EH (cell line): ENCODE measurements around the gene E2F1.

ENCODE experiments used
- DNase-seq: peaks from one replicate; pipeline ENCODE4 v3.0.0-alpha.2; 2015; ENCODE audit warnings: low read depth

E2F1 gene

DNA sequence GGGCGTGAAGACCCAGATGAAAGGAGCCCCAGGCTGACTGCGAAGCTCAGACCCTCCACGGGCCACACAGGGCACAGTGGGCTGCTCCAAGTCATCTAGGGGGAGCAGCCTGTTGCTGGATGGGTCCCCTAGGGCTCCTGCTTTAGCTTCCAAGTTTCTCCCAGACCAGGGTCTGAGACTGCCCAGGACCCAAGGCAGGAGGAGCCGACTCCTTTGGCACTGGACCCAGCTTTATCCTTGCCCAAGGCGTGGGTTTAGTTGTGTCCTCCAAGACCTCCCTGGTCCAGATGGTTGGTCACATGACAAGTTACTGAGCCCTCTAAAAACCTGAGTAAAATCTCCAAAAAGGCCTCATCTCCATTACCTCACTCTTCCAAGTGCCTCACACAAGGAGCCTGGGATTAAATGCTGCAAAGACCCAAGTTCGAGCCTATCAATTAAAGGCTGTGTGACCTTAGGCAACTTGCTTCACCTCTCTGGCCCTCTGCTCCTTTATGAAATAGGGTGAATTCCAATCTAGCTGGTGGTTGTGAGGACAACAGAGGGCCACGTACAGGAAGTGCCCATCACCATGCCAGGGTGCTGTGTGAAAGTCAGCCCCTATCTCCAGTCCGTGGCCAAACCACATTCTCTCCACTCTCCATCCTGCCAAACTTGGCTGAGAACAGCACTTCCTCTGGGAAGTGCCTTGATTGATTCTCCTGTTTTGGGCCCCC is 14.5 kb downstream of the E2F1 start:
- no peak for DNase-seq

DNA sequence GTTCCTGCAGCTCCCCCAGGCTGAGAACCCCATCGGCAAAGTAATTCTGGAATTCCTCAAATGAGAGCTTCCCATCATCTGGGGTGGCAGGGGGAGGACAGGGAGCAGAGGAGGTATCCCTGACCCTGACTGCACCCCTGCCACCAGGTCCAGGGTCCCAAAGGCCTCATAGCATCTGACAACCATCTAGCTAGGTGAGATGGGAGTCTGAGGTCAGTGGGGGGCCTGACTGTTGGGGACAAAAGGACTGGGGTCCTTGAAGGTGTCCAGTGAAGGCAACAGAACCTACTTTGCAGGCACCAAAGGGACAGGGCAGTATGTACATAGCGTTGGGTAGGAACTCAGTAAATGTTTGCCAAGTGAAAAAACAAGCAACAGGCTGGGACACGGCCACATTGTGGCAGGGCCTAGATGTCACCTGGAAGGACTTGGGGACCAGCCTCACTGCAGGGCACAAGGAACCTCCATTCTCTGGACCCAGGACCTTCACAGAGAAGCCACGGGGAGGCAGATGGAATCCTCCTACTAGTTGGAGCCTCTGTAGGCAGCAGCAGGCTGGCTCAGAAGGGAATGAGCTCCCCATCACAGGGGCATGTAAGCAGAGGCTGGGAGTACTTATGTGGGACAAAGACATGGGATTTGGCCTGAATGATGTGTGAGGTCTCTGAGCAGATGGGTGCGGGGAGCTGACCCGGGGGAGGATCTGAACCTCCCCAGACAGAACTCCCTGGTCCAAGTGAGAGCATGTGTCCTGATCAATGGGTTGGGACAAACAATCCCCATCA is 15.3 kb downstream of the E2F1 start:
- no peak for DNase-seq

DNA sequence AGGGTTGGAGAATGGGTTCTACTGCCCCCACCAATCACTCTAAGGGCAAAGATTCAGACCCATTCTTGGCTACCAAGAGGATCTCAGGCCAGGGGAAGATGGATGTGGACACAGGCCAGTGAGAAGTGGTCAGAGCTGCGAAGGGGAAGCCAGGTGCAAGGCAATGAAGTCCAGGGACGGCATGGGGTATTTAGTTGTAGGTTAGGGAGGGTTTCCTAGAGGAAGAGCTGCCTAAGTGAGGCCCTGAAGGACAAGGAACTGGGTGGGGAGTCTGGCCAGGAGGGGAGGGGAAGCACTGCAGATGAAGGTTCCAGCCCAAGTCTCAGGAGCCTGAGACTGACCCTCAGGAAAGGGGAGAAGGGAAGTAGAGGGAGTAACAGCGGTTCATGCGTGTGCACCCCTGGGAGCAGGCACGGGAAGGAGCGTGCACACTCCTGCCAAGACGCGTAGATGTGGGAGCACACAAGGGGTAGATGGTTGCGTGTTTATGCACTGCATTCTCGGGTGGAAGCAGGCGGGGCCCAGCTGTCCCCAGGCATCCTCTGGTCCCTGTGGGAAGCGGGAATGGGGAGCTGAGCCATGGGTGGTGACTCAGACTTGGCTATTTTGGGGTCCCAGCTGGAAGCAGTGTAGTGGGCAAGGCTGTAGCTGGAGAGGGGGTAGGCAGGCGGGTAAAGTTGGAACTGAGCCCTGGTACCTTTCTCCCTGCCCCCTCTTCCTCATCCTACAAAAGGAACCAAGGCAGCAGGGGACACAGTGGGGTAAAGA is 16.1 kb downstream of the E2F1 start:
- no peak for DNase-seq

DNA sequence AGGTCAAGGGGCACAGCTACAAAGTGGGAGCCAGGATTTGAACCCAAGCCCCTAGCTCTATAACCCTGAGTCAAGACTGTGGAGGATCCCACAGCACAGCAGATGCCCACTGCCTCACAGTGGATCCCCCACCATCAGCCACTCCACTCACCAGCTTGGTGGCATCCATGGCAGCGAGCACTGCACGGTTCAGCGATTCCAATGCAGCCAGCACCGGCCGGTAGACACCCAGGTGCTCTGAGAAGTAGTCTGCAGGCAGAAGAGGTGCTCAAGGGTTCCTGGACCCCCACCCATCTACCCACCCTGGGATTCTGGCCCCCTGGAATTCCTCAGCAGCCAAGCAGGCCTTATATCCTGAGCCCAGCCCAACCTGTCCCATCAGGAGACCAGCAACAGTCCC is 17.0 kb downstream of the E2F1 start:
- no peak for DNase-seq

DNA sequence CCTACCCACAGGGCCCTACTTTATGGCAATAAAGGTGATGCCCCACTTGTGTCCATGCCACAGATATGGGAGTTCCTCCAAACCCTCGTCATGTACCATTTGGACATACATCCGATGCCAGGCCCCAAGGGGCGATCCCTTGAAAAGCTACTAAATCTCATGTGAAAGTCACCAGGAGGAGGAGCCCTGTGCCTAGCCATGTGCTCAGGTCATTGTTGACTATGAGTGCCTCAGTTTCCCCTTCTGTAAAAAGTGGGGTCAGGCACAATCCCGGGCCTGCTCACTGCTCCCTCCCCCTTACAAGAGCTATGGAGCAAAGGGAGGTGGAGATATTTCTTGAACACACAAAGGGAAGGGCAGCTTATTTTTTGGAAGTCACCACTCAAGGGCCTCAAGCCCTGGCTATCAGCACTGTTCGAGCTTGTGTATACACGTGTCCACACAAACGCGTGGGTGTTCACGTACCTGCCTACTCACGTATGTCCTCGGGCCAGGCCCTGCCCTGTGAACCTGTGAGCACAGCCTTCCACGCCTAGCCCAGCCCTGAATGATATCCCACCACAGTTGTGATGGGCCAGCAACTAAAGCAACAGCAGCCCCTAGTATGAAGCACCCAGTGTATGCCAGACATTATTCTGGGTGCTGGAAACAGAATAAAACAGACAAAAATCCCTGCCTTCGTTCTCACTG is 17.6 kb downstream of the E2F1 start:
- no peak for DNase-seq

DNA sequence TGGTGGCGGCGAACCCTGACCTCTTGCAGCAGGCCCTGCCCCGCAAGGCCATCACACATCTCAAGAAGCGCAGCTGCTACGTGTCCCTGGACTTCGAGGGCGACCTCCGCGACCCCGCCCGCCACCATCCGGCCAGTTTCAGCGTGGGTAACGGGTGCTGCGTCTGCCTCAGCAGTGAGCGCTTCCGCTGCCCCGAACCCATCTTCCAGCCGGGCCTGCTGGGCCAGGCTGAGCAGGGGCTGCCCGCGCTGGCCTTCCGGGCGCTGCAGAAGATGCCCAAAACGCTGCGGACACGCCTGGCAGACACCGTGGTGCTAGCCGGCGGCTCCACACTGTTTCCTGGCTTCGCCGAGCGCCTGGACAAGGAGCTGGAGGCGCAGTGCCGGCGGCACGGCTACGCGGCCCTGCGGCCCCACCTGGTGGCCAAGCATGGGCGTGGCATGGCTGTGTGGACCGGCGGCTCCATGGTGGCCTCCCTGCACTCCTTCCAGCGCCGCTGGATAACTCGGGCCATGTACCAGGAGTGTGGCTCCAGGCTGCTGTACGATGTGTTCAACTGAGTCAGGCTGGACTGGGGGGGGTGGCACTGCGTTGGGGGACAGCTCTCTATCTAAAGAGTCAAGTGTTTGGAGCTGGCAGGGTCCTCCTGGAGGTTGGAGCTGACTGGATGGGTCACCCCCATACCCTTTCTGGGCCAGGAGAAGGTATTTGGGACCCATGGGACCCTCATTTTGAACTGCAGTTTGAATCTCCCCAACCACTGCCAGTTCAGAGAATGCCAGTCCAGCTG is 18.3 kb downstream of the E2F1 start:
- DNase-seq = peak; percentile 80

DNA sequence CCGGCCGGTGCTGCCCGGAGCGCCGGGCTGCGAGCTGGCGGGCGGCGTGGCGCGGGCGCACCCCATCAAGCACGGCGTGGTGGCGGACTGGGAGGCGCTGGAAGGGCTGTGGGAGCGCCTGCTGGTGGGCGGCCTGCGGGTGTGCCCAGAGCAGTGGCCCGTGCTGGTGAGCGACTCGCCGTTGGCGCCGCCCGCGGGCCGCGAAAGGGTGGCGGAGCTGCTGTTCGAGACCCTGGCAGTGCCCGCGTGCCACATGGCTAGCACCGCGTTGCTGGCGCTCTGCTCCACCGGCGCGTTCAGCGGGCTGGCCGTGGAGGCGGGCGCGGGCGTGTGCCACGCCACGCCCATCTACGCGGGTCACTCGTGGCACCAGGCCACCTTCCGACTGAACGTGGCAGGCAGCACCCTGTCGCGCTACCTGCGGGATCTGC is 18.9 kb downstream of the E2F1 start:
- peak; percentile 37 for DNase-seq

DNA sequence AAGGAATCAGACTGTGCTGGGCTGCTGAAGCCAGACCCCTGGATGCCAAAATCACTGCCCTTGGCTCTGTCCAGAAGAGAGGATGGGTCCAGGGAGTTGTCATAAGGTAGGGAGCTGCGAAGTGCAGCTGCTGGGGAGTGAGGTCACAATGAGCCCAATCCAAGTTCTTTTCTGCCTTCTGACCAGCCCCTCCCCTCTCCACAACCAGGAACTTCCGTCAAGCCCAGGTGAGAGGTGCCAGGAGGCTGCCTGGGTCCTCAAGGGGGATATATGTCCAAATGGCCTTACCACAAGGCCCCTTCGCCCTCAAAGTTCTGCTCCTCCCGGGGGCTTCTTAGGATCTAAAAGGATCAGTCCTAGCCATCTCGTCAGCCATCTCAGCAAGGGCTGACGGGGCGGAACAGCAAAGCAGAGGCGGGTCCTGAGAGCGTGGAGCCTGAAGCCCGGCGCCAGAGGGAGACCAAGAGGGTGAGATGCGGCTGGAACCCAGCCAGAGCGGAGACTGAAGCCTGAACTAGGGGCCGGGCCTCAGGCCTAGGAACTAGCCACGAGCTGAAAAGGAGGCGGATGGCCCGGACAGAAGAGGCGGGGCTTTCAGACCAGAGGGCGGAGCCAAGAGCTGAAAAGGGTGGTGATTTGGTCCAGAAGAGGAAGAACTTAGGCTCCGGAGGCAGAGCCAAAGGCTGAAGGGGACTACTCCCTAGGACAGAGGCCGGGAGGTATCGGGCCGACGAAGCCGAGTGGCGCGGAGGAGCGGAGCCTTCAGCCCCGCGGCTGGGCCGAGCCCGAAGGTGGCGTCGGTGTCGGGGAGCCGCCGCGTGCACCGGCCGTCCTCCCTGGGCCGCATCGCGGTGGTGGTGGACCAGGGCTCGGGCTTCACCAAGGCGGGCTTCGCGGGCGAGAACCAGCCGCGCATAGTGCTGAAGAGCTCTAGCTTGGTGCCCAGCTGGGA is 19.6 kb downstream of the E2F1 start, which contains the start of gene ACTL10:
Gene ACTL10, plus strand, starts transcription at position 651 of the 952 bp plus-strand sequence. CDS start 555 bp downstream, outside the sequence.
- peak; percentile 99 for DNase-seq

DNA sequence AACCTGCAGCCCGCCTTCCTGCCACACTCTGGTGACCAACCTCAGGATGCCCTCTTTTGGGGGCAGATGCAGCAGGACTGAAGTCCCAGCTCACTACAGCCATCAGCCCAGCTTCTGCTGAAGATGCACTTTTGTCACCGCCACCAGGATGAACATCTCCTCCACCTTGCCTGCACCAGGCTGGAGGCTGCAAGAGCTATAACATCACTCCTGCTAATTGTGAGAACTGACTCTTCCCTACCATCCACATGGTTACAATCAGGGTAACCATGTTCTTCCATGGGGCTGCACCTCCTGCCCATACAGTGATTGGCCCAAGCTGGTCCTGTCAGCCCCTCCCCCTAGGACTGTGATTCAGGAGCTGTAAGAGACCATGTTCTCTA is 21.4 kb downstream of the E2F1 start:
- DNase-seq = peak; percentile 27

DNA sequence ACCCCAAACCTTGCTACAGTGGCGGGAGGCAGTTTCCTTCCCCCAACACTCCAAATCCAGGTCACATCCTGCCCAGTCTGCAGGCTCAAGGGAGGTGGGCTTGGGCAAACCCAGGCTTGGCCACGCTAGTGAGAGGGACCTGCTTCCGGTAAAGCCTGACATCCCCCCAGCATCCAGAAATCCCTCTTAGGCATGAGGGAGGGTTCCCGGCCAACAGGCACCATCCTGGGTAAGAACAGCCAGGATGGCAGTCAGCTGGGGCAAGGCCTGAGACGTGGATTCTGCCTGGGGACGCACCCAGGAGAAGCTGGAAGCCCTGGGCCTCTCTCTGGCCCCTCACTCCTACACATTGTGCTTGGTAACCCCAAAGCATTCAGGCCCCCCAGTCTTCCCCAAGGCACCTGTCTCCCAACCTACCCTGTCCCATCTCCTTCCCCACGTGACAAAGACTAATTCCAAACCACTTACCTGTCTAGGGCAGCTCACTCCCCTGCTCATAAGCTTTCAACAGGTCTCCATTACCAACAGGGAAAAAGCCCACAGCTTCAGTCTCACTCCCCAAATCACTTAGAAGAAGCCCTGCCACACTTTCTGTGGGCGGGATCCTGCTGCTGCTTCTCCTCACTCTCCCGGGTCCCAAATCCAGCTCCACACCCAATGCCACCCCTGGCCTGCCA is 22.0 kb downstream of the E2F1 start:
- no peak for DNase-seq

DNA sequence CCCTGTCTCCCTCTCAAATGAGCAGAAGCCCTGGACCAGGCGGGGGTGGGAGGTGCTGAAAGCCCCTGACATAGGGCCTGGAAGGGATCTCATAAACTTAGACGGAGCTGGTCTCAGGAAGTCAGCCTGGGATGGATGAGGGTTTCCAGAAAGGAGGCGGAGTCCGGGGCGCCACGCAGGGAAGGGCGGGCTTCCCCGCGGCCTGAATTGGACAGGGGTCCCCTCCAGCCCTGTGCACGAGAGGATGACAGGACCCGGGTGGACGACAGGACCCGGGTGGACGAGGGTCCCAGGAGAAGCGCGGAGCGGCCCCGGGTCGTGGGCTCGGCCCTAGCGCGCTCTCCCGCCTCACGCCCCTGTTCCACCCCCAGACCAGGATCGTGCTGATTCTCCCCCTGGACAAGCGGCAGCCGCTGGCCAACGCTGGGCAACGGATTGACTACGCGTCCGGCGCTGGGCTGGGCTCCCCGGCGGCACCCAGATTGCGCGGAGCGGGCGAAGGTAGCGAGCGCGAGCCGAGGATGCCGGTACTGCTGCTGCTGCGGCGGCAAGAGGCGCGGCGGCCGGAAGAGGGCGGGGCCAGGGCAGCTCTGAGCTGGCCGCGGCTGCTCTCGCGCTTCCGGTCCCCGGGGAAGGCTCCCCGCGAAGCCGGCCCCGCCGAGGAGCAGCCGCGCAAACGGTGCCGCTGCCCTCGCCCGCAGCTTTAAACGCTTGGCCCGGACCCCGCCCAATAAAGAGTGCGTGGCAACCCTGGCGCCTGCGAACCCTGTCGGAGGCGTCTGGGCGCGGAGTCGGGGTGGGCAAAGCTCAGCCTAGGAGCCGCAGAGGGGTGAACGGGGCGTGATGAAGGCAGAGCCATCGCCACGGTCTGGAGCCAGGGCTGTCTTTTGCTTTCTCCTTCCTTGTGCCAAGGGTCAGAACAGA is 22.8 kb downstream of the E2F1 start:
- peak; percentile 81 for DNase-seq

DNA sequence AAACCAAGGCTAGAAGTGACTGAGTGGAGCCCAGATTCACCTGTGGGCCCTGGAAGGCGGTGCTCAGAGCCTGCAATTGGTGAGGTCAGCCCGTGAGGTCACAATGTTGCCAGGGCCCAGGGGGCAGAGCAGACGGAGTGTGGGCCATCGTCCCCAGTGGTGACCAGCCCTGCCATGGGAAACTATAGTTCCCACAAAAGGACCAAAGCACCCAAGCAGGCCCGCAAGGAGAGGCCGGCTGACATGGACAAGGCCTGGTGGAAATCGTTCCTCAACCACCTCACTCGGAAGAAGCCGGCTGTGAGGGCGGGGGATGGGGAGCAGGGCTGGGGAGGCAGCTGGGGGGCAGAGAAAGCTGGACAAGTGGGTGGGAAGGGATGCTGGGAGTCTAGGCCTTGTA is 24.0 kb downstream of the E2F1 start, which contains the start of gene C20orf144:
Gene C20orf144, plus strand, starts transcription at position 156 of the 400 bp plus-strand sequence. Its CDS starts 19 bp downstream, at position 175.
- no peak for DNase-seq

DNA sequence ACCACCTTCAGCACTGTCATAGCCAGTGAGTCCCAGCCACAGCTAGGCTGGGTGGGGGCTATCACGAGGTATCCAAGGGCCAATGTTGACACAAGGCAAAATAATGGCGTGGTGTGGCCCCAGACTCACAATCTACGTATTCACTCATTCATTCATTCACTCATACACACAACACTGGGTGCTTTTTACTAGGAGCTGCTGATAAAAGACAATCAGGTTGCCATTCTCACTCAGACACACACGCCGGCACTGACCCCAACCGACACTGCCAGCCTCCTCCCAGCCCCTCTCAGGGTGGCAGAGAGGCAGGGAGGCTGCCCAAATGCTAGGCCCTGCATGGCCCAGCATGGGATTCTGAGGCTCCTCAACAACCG is 25.5 kb downstream of the E2F1 start:
- DNase-seq = no peak

DNA sequence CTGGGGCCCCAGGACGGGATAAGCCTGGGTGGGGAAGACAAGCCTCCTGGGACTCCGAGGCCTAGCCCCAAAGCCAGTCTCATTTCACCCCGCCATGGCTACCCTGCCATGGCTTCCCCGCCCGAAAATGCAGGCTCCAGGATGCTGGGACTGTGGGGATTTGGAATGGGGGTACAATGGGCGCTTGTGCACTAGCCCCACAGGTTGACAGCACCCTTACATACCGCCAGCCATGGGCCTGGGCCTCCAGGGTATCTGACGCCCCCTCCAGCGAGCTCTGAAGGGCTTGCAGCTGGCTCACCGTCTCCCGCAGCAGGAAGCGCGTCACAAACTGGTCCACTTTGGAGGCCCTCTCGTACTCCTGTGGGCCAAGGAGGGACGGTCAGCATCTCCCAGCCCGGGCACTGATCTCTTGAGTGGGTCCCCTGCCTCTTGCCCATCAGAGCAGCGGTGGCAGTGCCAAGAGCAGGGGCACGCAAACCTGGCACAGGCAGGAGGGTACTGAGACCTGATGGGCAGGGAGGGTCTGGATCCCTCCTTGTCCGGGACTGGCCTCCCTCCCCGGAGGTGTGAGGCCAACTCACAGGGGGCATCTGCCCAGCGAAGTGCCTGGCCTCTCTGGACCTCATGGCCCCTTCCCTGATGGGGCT is 26.0 kb downstream of the E2F1 start:
- DNase-seq = no peak

DNA sequence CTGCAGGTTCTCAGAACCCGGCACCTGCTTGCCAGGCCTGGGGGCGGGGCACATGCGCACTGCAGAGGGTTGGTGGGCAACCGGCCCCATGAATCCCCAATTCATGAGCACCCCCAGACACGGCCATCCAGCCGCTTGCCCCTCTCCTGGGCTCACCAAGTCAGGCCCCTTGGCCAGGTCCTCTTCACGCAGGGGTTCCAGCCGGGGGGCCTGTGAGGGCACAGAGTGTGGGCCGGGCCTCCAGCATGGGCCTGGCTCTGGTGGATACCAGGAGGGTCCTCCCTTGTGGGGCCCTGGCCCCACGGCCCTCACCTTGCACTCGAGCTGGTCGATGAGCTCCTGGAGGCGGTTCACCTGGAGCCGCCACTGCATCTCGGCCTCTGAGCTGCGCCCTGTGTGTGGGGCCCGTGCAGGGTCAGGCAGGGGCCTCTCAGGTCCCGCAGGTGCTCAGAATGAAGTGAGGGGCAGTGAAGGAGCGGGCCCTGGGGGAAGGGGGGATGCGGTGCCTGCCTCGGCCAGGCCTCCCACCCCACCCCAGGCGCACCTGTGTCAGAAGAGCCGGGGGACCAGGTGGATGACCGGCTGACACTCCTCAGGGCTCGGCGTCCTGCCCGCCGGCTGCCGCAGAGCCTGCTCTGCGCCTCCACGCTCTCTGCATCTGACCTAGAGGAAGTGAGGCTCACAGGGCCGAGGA is 26.7 kb downstream of the E2F1 start:
- no peak for DNase-seq

DNA sequence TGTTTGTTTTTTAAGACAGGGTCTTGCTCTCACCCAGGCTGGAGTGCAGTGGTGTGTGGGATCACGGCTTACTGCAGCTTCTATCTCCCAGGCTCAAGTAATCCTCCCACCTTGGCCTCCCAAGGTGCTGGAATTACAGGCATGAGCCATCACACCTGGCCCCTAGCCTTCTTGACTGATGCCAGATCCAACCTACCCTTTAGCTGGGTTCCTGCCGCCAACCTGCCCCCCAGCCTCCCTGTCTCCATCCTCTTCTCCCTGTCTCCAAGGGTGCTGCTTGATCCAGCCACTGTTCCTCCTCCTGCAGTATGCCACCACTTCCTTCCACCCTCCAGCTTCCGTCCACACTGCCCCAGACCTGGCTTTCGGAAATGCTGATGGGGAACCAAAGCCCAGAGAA is 27.3 kb downstream of the E2F1 start:
- DNase-seq = no peak

DNA sequence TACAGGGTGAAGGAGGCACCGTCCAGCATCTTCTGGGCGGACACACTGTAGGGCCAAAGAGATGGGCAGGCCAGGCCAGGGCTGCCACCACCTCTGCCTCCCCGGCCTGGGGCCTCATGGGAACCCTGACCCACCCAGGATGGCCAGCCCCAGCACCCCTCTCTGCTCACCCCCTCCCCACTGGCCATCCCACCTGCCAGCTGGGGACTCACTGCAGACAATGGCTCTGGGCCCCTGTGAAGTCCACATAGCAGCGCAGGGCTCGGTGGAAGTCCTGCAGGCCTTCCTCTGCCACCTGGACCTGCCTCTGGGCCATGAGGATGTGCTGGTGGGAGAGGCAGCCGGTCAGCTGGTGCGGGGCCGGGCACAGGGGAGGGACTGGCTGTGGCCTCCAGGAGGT is 27.7 kb downstream of the E2F1 start:
- no peak for DNase-seq
